NCI-H146 treated with DMSO at 0.1 percent for 48 hours (cell line): Measurements from ENCODE around the gene NECTIN1.

Experiments
- DNase-seq: peaks from one replicate; lab custom pipeline; 2025; ENCODE audit not compliant: unreplicated experiment; lab: John Stamatoyannopoulos, UW

Gene NECTIN1

DNA sequence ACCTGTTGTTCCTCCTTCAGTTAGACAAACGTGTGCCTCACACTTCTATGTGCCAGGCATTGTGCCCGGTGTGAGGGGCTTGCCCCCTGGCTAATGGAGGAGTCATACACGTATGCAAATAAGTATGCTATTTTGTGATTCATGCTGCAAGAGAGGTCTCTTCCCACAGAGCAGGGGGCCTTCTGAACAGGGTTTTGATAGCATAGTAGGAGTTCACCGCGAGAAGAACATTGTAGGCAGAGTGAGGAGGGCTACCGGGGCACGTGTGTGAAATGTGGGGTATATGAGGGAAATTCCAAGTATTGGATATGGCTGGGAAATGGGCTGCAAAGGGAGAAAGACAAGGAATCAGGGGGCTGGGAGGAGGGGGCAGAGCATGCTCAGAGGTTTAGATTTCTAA lies 84.5 kb downstream of the NECTIN1 start:
- no peak for DNase-seq

DNA sequence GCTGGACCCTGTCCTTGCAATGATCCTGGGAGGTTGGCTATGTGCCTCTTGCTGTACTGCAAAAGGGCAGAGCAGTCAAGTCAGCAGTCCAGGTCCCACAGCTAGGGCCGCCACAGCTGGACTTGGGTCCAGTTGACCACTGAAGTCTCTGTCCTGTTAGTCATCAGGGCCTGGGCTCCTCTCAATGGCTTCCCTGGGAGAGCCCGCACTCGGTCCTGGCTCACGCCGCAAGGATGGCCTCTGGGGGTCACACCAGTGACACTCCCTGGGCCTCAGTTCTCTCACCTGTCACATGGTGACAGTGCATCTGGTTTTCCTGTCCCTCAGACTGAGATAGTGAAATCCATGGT lies 85.1 kb downstream of the NECTIN1 start:
- DNase-seq, result no peak

DNA sequence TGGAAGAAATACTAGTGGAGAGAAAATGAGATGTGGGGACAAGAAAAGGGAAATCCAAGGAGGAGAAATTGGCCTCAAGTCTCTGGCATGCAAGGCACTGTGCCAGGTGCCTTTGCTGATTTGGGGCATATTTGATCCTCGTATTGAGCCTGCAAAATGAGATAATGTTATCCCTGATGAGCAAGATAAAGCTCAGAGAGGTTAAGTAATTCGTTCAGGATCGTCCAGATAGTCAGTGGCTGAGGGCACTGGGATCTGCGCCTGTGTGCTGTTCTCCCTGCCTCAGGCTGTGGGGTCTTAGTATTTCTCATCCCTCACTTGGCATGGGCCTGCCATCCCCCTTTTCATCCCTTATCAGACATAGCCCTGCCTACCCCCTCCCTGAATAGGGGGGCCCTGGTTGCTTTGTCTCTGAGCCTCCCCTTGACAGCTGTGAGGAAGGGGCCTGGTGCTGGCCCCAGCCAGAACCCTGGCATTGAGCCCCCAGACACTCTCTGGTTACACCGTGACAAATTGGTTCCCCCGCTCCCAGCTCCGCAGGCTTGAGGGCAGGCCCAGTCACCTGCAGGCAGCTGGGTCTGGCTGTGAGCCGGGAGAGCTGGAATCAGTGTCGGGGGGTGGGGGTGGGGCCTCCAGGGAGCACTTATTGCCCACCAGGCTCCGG lies 85.7 kb downstream of the NECTIN1 start:
- no peak for DNase-seq

DNA sequence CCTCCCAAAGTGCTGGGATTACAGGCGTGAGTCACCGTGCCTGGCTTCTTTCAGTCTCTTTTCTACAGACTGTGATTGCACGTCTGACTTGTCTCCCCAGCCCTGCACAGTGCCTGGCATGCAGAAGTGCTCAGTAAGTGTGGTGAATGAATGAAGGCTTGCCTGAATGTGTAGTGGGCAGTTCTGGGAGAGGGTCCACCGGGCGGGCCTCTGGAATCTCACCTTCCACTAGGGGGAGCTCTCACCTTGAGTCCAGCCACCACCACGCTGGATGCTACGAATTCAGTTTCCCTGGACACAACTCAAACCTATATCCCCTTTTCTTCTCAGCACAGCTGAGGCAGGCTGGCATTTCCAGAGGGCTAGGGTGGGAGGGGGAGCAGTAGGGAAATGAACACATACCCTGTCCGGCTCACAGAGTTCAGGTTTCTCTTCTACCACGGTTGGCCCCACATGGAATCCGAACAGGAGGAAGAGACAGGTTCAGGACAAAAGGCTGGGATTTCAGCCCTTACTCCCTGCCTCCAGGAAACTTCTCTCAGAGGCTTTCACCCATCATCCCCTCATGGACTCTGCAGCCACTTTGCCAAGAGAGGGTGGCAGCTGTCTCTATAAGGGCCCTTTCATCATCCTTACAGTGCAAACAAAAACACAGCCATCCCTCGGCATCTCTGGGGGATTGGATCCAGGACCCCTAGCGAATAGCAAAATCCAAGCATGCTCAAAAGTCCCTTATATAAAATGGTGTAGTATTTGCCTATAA lies 86.8 kb downstream of the NECTIN1 start:
- peak; percentile 16 for DNase-seq

DNA sequence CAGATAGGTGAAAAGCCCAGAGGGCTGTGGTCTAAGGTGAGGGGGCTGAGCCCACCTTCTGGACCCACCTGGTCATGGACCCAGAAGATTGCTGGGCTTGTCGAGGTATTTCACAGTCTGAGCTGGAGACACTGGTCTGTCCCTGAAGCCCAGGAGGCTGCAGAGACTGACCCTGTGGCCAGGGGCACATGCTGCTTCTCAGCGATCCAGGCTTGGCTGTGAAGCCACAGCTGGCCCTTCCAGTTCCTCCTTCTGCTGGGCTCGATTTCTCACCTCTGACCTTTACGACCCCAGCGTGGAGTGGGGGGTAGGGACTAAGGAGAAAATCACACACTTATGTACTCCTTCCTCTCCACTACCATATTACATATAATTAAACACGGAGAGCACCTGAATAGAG lies 88.5 kb downstream of the NECTIN1 start:
- DNase-seq, result no peak

DNA sequence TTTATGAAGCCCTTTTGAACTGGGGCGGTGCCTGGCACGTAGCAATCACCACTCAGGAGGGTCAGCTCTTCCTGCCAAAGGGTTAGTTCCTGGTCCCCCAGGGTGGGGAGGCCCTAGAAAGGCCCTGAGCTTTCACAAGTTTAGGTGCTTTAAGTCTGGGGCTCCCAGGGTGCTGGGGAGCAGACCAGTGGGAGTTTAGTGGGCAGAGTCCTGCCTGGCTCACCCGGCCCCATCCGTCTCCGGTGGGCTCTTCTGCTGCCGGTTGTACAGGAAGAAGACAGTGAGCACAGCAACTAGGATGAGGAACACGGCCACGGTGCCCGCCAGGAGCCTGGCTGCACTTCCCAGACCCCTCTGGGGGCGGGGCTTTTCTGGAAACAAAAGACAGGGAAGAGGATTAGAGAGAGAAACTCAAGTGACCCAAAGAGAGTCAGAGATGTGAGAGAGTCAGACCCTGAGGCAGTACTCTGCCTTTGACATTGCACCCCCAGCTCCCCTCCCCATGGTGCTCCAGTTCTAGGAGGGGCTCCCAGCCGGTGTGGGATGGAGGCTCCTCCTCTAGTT lies 89.3 kb downstream of the NECTIN1 start:
- DNase-seq, result no peak

DNA sequence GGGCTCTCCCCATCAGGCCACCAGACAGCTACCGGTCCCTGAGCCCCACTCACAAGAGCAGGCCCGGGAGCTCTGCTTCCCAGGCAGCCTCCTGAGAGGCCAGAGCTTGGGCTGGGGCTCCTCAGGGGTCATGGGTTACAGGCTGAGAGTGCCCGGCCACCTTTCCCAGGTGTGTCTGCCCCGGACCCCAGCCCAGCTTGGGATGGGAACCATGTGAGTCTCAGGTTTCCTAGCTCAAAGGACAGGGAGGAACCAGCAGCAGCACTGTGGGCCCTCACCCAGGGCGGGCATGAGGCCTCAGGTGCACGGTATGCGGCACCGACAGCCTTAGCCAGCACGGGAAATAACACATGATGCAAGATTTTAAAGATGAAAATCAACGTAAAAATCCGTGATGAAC lies 90.1 kb downstream of the NECTIN1 start:
- no peak for DNase-seq

DNA sequence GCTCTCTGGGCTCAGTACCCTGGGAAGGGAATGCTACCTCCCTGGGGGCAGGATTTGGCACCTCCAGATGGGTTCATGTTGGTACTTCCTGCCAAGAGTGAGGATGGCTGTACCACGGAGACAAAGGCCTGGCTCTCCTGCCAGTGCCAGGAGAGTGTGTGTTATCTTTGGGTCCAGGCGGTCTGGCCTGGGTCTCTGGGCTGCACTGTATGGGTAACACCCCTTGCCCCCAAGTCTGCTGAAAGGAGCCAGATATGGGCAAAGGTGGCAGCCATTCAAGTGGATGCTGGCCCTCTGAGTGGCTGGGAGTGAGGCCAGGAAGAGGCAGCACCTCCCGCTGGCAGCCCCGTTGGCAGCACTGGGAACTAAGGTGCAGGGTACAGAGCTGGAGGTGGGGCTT lies 91.5 kb downstream of the NECTIN1 start:
- DNase-seq, result no peak

DNA sequence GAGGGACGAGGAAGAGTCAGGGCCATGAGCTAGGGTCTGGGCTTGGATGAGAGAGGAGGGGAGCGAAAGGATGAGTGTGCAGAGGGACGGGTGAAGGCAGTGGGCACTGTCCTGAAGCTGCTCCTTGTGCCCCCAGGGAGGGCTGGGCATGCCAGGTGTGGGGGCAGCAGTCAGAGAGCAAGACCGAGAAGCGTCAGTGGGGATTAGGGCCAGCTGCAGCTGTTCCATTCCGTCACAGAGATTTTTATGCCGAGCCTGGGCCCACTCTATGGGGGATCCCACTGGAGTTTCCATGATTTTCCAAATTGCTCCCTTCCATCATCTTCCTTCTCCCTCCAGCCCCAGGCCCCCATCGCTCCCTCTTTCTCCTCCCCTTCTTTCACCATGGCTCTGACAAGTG lies 93.2 kb downstream of the NECTIN1 start:
- DNase-seq, result no peak

DNA sequence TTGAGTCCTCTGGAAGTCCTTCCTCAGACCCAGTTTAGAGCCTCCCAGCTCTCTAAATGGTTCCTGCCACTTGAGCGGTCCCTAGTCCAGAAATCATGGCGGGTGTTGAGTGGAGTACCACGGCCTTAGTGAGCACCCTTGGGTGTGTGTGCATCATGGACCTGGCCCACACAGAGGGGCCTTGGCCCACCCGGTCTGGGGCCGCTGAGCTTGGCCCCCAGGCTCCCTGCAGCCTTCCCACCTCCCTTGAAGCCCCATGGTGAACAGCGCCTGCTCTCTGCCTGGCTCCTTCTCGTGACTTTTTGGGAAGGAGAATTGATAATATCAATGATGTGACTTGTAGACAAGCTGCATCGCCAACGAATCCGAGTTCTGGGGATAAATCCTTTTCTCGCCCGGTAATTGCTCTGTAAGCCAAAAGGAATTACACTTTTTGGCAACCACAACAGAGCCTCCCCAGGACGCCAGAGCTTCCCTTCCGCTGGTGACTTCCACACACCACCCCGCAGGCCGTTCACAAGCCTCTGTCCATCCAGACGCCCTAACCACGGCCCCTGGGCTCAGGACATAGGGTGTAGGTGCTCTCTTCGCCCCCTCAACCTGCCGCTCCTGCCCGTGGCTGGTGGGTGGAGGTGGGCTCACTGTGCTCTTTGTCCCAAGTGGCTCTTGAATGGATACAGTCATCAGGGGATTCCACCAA lies 93.8 kb downstream of the NECTIN1 start:
- DNase-seq, result no peak

DNA sequence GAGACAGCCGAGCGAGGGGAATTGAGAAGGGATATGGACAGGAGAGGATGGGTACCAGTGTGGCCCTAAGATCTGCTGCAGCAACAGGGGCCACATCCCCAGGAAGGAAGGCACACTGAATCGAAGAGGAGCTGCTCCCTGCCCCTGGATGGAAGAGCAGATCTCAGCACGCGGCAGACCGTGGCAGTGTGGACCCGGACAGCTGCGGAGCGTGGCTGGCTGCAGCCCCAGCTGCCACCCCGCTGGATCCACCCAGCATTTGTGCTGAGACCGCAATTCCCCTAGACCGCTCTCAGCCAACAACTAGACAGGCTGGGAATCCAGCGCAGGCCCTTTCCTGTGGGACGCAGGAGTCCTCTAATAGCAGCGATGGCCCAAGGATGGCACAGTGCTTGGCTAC lies 94.7 kb downstream of the NECTIN1 start:
- no peak for DNase-seq

DNA sequence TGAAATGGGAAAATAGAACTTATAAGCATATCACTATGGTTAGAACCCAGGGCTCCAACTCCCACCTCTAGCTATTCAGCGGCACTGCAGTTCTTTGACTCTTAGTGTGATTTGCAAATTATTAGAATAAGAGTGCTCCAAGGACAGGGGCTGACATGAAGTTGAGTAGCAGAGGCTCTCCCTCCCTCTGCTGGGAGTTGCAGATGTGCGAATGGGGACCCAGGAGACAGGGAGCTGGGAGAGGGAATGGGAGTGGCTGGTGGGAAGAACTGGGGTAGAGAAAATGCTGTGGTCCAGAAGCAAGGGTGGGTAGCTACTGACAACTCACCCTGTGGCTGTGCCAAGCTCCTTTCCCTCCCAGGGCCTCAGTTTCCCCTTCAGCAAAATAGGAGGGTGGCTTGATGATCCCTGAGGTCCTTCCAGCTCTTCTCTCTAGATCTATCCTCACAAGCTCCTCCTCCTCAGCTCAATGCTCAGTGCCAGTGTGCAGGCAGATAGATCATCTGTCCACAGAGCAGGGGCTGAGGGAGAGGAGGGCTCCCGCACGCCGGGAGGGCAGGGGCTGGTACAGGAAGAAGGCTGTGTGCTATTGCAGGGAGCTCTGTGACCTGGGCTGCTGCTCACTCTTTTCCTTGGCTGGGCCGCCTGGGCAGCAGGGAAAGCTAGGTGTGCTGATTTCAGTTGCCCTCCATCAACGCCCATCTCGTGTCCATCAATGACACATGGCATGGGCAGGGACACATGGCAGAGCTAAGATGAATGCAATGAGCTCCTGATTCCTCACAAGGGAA lies 99.0 kb downstream of the NECTIN1 start:
- no peak for DNase-seq

DNA sequence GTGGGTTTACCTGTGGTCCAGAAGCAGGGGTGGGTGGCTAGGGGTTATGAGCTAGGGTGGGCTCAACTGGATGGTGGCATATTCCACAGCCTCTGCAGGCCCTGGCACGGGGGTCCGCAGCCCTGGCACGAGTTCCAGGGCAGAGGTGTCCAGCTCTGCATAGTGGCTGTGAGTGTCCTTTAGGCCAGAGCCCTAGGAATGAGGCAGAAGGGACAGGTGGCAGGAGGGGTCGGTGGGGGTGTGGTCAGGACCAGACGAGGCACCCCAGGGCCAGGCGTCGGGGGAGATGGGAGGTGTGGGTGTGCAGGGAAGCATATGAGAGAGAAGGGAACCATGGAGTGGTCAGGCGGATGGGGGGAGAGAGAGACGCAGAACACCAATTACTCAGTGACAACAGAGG lies 99.9 kb downstream of the NECTIN1 start:
- no peak for DNase-seq

DNA sequence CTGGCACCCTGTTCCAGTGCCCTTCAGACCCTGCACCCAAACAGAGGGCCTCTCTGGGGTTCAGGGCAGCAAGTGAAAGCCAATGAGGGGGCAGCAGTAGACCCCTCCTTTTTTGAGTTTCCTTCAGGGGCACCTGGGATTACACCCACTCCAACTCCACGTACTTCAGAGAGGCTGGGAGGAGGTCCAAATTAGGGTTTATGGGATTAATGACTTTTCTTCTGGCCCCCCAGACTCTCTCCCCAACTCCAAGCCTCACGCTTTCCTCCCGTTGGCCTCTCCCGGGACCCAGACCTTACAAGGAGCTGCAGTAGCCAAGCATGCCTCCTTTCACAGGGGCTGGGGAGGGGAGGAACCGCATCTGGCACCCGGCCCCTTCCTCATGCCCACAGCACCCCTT lies 101.7 kb downstream of the NECTIN1 start:
- no peak for DNase-seq

DNA sequence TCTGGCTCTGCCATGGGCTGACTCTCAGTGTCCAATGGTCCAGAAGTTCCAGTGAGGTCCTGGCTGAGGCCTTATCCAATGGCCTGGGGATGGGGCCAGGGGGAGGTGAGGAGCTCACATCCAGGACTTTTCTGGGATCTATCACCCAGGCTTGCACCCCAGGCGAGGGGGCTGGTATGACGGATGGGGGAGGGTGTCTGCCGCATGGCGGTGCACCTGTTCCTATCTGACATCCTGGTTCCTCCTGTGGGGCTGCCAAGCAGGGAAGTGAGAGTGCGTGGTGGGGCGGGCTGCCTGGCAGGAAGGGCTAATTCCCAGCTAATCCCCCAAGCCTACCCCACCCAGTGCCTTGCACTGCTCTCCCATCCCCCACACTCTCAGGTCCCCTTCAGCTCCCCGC lies 102.1 kb downstream of the NECTIN1 start:
- no peak for DNase-seq

DNA sequence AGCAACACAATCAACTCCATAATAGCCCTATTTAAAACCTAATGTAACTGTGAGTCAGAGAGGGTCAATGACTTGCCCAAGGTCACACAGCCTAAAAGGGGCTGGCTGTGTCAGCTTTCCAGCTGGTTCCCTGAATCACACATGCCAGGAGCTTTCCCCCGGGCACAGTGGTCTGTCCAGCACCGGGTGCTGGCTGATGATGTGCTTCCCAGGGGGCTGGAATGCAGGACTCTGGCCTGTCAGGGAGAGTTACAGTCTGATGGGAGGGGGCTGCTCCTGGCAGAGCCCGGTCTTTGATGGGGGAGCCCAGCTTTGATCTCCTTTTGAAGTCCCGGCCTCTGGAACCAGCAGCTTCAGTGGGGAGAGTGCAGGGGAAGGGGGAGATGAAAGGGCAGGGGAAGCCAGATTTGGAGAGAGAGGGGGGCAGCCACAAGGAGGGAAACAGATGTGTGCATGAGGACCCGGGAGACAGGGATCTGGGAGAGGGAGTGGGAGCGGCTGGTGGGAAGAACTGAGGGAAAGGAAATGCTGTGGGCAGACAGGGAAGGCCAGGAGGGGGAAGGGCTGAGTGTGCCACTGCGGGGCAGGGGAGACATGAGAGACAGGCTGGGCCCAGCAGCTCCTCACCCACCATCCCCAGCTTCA lies 102.7 kb downstream of the NECTIN1 start:
- no peak for DNase-seq

DNA sequence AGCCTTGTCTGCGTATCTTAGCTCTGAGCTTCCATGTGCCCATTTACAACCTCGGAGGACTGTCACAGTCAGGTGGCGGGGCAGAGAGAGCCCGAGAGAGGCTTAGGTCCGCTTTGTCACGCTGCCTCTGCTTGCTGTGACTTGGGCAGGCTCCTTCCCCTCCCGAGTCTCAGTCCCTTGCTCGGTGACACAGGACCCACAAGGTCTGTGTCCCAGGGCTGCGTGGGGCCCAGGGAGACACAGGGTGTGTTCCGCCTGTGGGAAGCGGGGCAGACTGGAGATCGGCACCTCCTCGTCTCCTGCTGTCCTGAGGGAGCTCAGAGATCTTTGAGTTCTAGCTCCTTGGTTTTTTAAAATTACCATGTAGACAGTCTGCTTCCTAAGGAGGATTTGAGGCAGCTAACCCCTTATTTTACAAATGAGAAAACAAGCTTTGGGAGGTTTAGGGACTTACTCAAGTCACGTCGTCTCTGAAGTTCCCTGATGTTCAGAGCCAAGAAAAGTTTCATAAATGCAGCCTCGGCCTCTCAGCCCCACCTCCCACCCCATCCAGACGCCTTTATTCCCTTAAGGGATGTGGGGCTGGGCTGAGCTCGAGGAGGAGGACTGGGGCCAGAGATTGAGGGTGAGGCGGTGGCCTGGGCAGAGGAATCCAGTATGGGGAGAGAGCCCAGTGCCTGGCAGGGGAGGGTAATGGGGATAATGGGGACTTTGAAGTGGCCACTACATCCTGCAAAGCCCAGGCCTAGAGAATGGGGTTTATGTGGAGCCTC lies 103.6 kb downstream of the NECTIN1 start:
- DNase-seq, result no peak

DNA sequence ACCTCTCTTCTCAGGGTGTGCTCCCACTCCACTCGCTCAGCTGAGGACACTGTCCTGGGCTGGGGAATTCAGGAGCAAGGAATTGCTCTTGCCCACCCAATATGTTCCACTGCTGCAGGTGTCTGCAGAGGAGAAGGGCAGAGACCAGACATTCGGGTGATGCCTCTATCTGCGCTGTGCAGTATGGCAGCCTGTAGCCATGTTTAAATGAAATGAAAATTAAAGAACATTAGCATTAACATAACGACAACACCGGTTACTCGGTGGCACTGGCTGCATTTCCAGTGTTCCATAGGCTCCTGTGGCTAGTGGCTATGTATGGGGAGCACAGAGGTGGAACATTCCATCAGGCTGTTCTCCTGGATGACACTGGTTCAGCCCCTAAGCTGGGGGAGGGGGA lies 104.4 kb downstream of the NECTIN1 start:
- DNase-seq, result no peak

DNA sequence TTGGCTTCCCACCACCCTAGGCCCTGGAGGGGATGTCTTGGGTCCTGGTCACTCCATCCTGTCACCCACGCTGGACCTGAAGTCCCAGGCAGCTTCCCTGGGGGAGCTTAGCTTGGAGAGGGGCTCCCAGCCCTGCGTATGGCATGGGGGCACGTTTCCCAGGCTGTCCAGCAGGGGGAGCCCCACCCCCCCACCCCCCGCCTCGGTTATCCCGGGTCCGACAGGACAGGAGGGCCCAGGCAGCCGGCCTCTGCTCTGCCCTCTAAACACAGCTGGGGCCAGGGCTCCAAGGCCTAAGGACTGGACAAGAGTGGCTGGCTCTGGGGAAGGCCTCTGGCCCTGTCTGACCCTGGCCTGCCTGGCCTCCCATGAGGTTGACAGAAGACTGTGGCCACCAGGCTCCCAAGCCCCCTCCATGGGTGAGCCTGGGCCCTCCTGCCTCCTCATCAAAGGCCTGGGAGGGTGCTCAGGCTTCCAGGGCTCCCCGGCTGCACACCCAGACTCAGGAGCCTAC lies 104.8 kb downstream of the NECTIN1 start:
- no peak for DNase-seq

DNA sequence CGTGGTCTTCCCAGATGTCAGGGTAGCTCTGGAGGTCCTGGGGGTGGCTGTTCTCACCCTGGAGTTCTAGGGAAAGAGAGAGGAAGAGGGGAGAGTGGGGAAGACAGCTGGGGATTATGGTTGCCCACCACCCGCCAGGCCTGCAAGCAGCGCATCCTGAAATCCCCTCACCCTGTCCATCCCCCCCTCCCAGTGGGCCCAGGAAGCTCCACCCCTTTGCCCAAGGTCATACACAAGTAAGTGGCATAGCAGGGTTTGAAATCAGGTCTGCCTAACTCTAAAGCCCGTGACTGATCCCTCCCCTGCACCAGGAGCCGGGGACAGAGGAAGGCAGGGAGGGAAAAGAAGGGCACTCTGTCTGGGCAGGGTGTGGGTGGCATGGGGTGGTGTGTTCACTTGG lies 105.3 kb downstream of the NECTIN1 start:
- DNase-seq, result no peak
